ENCODE data around the gene SIAE. TPM values are rescaled to one million over a fixed set of nuclear protein-coding genes. Genes with fewer than 3 reads are reported as not detected.

Gene SIAE
- total and polyA plus RNA-seq, 2 of the 8 experiments (the other 6 are each of a cell fraction or from before 2014, with no cell fraction given): 2.3 to 3.7 TPM

GRCh38 chr11:124657904-124658303 lies 15.6 kb downstream of the SIAE start:
- Histone ChIP-seq H3K79me2 (ENCODE audit: control insufficient read depth in 1 of 2, insufficient read depth in 2 of 2, low read length in 2 of 2) (no peaks in the 10 kb centered on the region), H3K14ac (ENCODE audit: insufficient read length) (no peak overlapping the region), H3K27ac (ENCODE audit: low read depth, low read length) (no peak overlapping the region), H3K23me2 (ENCODE audit: low read depth, low read length) (peaks cover 1% of the 10 kb centered on the region), H4K5ac (ENCODE audit: insufficient read length, low read depth, low read length) (no peak overlapping the region), H2AFZ (ENCODE audit: low read length) (no peak overlapping the region), H3K4ac (replicated peaks; ENCODE audit: insufficient read length, low read depth, low read length) (no peak overlapping the region), H2BK120ac (replicated peaks; ENCODE audit: low read depth, low read length) (no peak overlapping the region), H2BK20ac (ENCODE audit: low read length) (no peak overlapping the region), H3K9ac (replicated peaks in 1 of 4; ENCODE audit: extremely low read depth in 1 of 4, low read depth in 3 of 4, low read length in 3 of 4) (no peak overlapping the region), H3K4me3 (ENCODE audit: extremely low read depth in 1 of 4, insufficient read depth in 2 of 4, low read depth in 3 of 4, low read length in 4 of 4) (no peak overlapping the region), H3K4me1 (replicated peaks in 1 of 4; ENCODE audit: control insufficient read depth in 3 of 4, insufficient read depth in 4 of 4, low read length in 3 of 4) (peaks cover 0 to 10% (median 7%) of the 10 kb centered on the region in 4 experiments; a peak in 4 of 7 replicates), H3K23ac (ENCODE audit: insufficient read length) (no peak overlapping the region), H2BK12ac (ENCODE audit: low read depth, low read length) (no peak overlapping the region), H3K79me1 (ENCODE audit: low read depth, low read length) (no peaks in the 10 kb centered on the region; the same call in 1 of the 2 replicates), H3K56ac (replicated peaks; ENCODE audit: insufficient read length, low read depth, low read length) (no peak overlapping the region), H4K8ac (ENCODE audit: extremely low read depth, insufficient read depth, low read length) (no peak overlapping the region), H2BK5ac (ENCODE audit: low read depth, low read length) (no peak overlapping the region), H3K27me3 (replicated peaks in 1 of 4; ENCODE audit: control insufficient read depth in 3 of 4, extremely low read depth in 1 of 4, insufficient read depth in 3 of 4, low read length in 3 of 4) (no peaks in the 10 kb centered on the region; a peak in 2 of 7 replicates), H3K4me2 (ENCODE audit: insufficient read depth in 1 of 2, low read depth in 2 of 2, low read length in 2 of 2) (no peak overlapping the region; a peak in 1 of 4 replicates), H4K20me1 (replicated peaks in 1 of 2; ENCODE audit: control insufficient read depth in 1 of 2, insufficient read depth in 2 of 2, low read length in 2 of 2) (no peaks in the 10 kb centered on the region), H3K36me3 (ENCODE audit: control insufficient read depth in 2 of 4, insufficient read depth in 4 of 4, low read length in 3 of 4) (no peaks in the 10 kb centered on the region), H3K18ac (ENCODE audit: extremely low read depth, low read length) (no peak overlapping the region), H3K9me3 (ENCODE audit: insufficient read depth in 2 of 2, low read depth in 1 of 2, low read length in 1 of 2) (no peaks in the 10 kb centered on the region), H2BK15ac (ENCODE audit: low read length) (no peak overlapping the region), H2AK5ac (ENCODE audit: low read depth, low read length) (no peak overlapping the region), H4K91ac (replicated peaks; ENCODE audit: insufficient read length, low read length) (no peak overlapping the region)
- WGBS, 2 experiments (ENCODE audit: extremely low coverage in 1 of 2, insufficient coverage in 1 of 2, insufficient read length in 1 of 2, insufficient replicate concordance in 2 of 2, low coverage in 1 of 2, low lambda C conversion rate in 2 of 2, missing lambda C conversion rate in 1 of 2): 36% methylated on average over 5 of the region's 5 CpGs; no CpG with 5 or more reads in 1 of the 2 experiments
- POLR2A ChIA-PET (ENCODE audit: partially characterized antibody): no interaction called here
- DNase-seq (ENCODE audit: low read depth in 1 of 2, low spot score in 2 of 2) (no peak), FAIRE-seq (no peak)
- no peak for TF ChIP-seq CHD1 (IDR thresholded peaks at IDR 0.05; ENCODE audit: low read depth, low read length)
- TF ChIP-seq BRCA1 (IDR thresholded peaks at IDR 0.05; ENCODE audit: low read depth, low read length): no peak
- CTCF ChIA-PET (ENCODE audit: partially characterized antibody): interaction anchor here (1.2 to 2.0 kb wide), 2 partner anchors 19 to 180 kb away, joined by 4 read pairs; no protein-coding TSS in a partner anchor
